IMR-90 (cell line): ENCODE data around the gene GALP. TPM values are rescaled to one million over a fixed set of nuclear protein-coding genes. Genes with fewer than 3 reads are reported as not detected.
"Not testable (repeated sequence)": the region's sequence is repeated elsewhere in the genome, so short reads cannot be mapped to it uniquely, and the experiment has no call there.

ENCODE experiments used
- ATAC-seq: fragments of 200-7000 bp; cut with Tn5 transposase; 2 replicates; pipeline ENCODE4 v1.9.1; 2020; ENCODE audit warnings: low read depth, mild to moderate bottlenecking, moderate library complexity
- BruUV-seq: library from RNA; stranded (reverse); fragments of 400-500 nt; replicated peaks from 2 replicates; lab custom pipeline; 2021; lab: Mats Ljungman, UMichigan
- CTCF ChIA-PET: fragments of 300-600 bp; formaldehyde crosslinking; extraction: SDS; loops from one replicate; lab custom pipeline; 2021; ENCODE audit warnings: antibody characterized with exemption; lab: Yijun Ruan, JAX
- POLR2A ChIA-PET: fragments of 300-600 bp; sonication (Branson Sonifier 250); formaldehyde crosslinking; loops from one replicate; lab custom pipeline; 2022; ENCODE audit warnings: antibody characterized with exemption; ENCODE audit not compliant: unreplicated experiment; lab: Charles Lee
- DNase-seq: peaks from one replicate; pipeline ENCODE4 v3.0.0; 2013
- H2AFZ ChIP-seq: replicated peaks from 2 replicates; pipeline ENCODE3; 2013; ENCODE audit warnings: low read length, mild to moderate bottlenecking; ENCODE audit not compliant: poor library complexity
- H2AK5ac ChIP-seq: 2 replicates; pipeline ENCODE4 v1.6.1; 2013; ENCODE audit warnings: low read depth, low read length, inconsistent platforms
- H2AK9ac ChIP-seq: replicated peaks from 2 replicates; pipeline ENCODE3; 2013; ENCODE audit warnings: mild to moderate bottlenecking, low read depth, low read length, moderate library complexity; ENCODE audit not compliant: poor library complexity
- H2BK120ac ChIP-seq: 2 replicates; pipeline ENCODE4 v1.6.1; 2013; ENCODE audit warnings: low read depth, low read length, inconsistent platforms
- H2BK15ac ChIP-seq: 3 replicates; pipeline ENCODE4 v1.6.1; 2013; ENCODE audit warnings: low read depth, low read length, inconsistent platforms
- H2BK20ac ChIP-seq: 2 replicates; pipeline ENCODE4 v1.6.1; 2013; ENCODE audit warnings: low read depth, mild to moderate bottlenecking, inconsistent platforms, low read length, moderate library complexity
- H2BK5ac ChIP-seq: 2 replicates; pipeline ENCODE4 v1.6.1; 2013; ENCODE audit warnings: mild to moderate bottlenecking, low read depth, low read length, inconsistent platforms; ENCODE audit not compliant: poor library complexity, severe bottlenecking
- H3K14ac ChIP-seq: replicated peaks from 2 replicates; pipeline ENCODE4 v1.6.1; 2013; ENCODE audit warnings: low read depth, low read length, inconsistent platforms
- H3K18ac ChIP-seq: 2 replicates; pipeline ENCODE4 v1.6.1; 2013; ENCODE audit warnings: low read depth, low read length, control low read depth
- H3K23ac ChIP-seq: 2 replicates; pipeline ENCODE4 v1.6.1; 2013; ENCODE audit warnings: low read depth, low read length, inconsistent platforms
- H3K27ac ChIP-seq: 2 replicates; pipeline ENCODE4 v1.5.1; 2013; ENCODE audit warnings: mild to moderate bottlenecking, control low read depth, low read length; ENCODE audit not compliant: insufficient read depth
- H3K27me3 ChIP-seq: 2 replicates; pipeline ENCODE4 v1.6.1; 2013; ENCODE audit warnings: low read length; ENCODE audit not compliant: control insufficient read depth, insufficient read depth
- H3K36me3 ChIP-seq: 2 replicates; pipeline ENCODE4 v1.6.1; 2013; ENCODE audit warnings: low read length, mixed read lengths; ENCODE audit not compliant: control insufficient read depth, insufficient read depth
- H3K4ac ChIP-seq: 2 replicates; pipeline ENCODE4 v1.6.1; 2013; ENCODE audit warnings: low read depth, low read length, inconsistent platforms
- H3K4me1 ChIP-seq: 2 replicates; pipeline ENCODE4 v1.6.1; 2013; ENCODE audit warnings: low read length, mixed read lengths; ENCODE audit not compliant: control insufficient read depth, insufficient read depth
- H3K4me2 ChIP-seq: 2 replicates; pipeline ENCODE4 v1.6.1; 2013; ENCODE audit warnings: low read depth, mild to moderate bottlenecking, control low read depth, low read length, moderate library complexity
- H3K4me3 ChIP-seq: 2 replicates; pipeline ENCODE4 v1.5.1; 2013; ENCODE audit warnings: low read depth, mild to moderate bottlenecking, control low read depth, low read length, moderate library complexity; ENCODE audit not compliant: insufficient read depth
- H3K56ac ChIP-seq: 2 replicates; pipeline ENCODE4 v1.6.1; 2013; ENCODE audit warnings: low read length, inconsistent platforms; ENCODE audit not compliant: insufficient read depth; ENCODE audit errors: extremely low read depth
- H3K79me1 ChIP-seq, 2 experiments: 2 replicates each; pipeline ENCODE4 v1.6.1; 2013; ENCODE audit warnings: low read length in 2 of 2, inconsistent platforms in 1 of 2, low read depth in 1 of 2
- H3K9ac ChIP-seq: 2 replicates; pipeline ENCODE4 v1.6.1; 2013; ENCODE audit warnings: low read depth, low read length, control low read depth
- H3K9me1 ChIP-seq: 2 replicates; pipeline ENCODE4 v1.6.1; 2013; ENCODE audit warnings: low read length, inconsistent platforms; ENCODE audit not compliant: insufficient read depth
- H3K9me3 ChIP-seq: 2 replicates; pipeline ENCODE4 v1.6.1; 2013; ENCODE audit warnings: low read length; ENCODE audit not compliant: control insufficient read depth, insufficient read depth
- H4K20me1 ChIP-seq: 2 replicates; pipeline ENCODE4 v1.6.1; 2013; ENCODE audit warnings: low read length, inconsistent platforms; ENCODE audit not compliant: insufficient read depth
- H4K5ac ChIP-seq: 2 replicates; pipeline ENCODE4 v1.6.1; 2013; ENCODE audit warnings: mild to moderate bottlenecking, low read depth, low read length, control low read depth
- H4K8ac ChIP-seq, 2 experiments: 2 replicates each; pipeline ENCODE4 v1.6.1; 2013; ENCODE audit warnings: low read depth in 2 of 2, low read length in 2 of 2, control low read depth in 1 of 2, inconsistent platforms in 1 of 2
- H4K91ac ChIP-seq: 2 replicates; pipeline ENCODE4 v1.6.1; 2013; ENCODE audit warnings: low read depth, low read length, inconsistent platforms; ENCODE audit not compliant: insufficient read depth
- WGBS, 2 experiments: methylation state at CpG; one replicate each; pipeline versions ENCODE4 v1.1.5 to v1.1.7; 2013; ENCODE audit warnings: missing lambda C conversion rate in 2 of 2; ENCODE audit not compliant: insufficient read length in 1 of 2; ENCODE audit errors: extremely low coverage in 2 of 2; 5-methylcytosine and 5-hydroxymethylcytosine counted together
- dilution Hi-C: fragments of 300-500 bp; cut with HindIII; formaldehyde crosslinking; loops from one replicate; pipeline ENCODE4 v1.14.3; 2018; ENCODE audit warnings: low sequenced_read_pairs; ENCODE audit not compliant: unreplicated experiment
- in situ Hi-C: fragments of 300-500 bp; cut with MboI; formaldehyde crosslinking; loops from 3 replicates; pipeline ENCODE4 v1.14.3; 2019; ENCODE audit warnings: low sequenced_read_pairs, inconsistent platforms, mixed read lengths
- intact Hi-C: fragments of 100-400 bp; cut with micrococcal nuclease; formaldehyde crosslinking; loops from 2 replicates; pipeline ENCODE4 v1.10.0; 2022
- polyA plus RNA-seq, 3 experiments: library from polyadenylated mRNA; depleted of rRNA; stranded (reverse); fragments of >200 nt; gene quantifications; 2 replicates each; pipeline ENCODE4 v1.2.3, GENCODE V29; 2012; ENCODE audit warnings: low replicate concordance in 1 of 3
- total RNA-seq: library from RNA; depleted of rRNA; stranded (reverse); fragments of >200 nt; gene quantifications from 2 replicates; pipeline ENCODE4 v1.2.3, GENCODE V29; 2012

Gene GALP
- total and polyA plus RNA-seq, 2 of the 4 experiments (the other 2 are of a cell fraction) = not detected

- H2BK15ac ChIP-seq, H2AK5ac ChIP-seq, H3K4me2 ChIP-seq, dilution Hi-C loops, CTCF ChIA-PET, H3K4me3 ChIP-seq, H2BK120ac ChIP-seq, H4K5ac ChIP-seq, H4K8ac ChIP-seq, H3K27ac ChIP-seq, H3K36me3 ChIP-seq, BruUV-seq, H2BK5ac ChIP-seq, H2BK20ac ChIP-seq, DNase-seq, in situ Hi-C loops, POLR2A ChIA-PET, H4K91ac ChIP-seq, H2AK9ac ChIP-seq, H3K27me3 ChIP-seq, ATAC-seq, H3K4me1 ChIP-seq, H2AFZ ChIP-seq, H3K4ac ChIP-seq, H3K18ac ChIP-seq, H3K9me3 ChIP-seq, H3K79me1 ChIP-seq, H4K20me1 ChIP-seq, H3K14ac ChIP-seq, H3K23ac ChIP-seq, H3K56ac ChIP-seq, H3K9me1 ChIP-seq, H3K9ac ChIP-seq: not testable (repeated sequence)
- intact Hi-C loops = loop anchor here (10.0 kb wide), 1 partner anchor 138 kb away; the partner anchor contains the start of gene ZSCAN5A
- WGBS, 2 experiments = 83% methylated on average over 1 of the region's 11 CpGs; no CpG with 5 or more reads in 1 of the 2 experiments
These were observed 502 bp downstream of the GALP start for GRCh38 chr19:56176310-56176709.
